B cell (primary cell): ENCODE data around the gene GRB10. TPM values are rescaled to one million over a fixed set of nuclear protein-coding genes. Genes with fewer than 3 reads are reported as not detected.
"Not testable (repeated sequence)": the region's sequence is repeated elsewhere in the genome, so short reads cannot be mapped to it uniquely, and the experiment has no call there.

Experiments
- ATAC-seq: fragments of 200-7000 bp; cut with Tn5 transposase; one replicate; pipeline ENCODE4 v1.10.0; 2021; ENCODE audit warnings: low read depth, mild to moderate bottlenecking, moderate number of reproducible peaks, moderate library complexity
- CTCF ChIA-PET: fragments of 350-600 bp; sonication (Branson Sonifier 250); formaldehyde crosslinking; loops from one replicate; lab custom pipeline; 2021; ENCODE audit warnings: antibody characterized with exemption, inconsistent platforms; lab: Charles Lee
- POLR2A ChIA-PET: fragments of 350-600 bp; sonication (Branson Sonifier 250); formaldehyde crosslinking; loops from one replicate; lab custom pipeline; 2021; ENCODE audit warnings: antibody characterized with exemption; lab: Charles Lee
- DNase-seq: peaks from one replicate; pipeline ENCODE4 v3.0.0; 2013
- H2AFZ ChIP-seq: 2 replicates; pipeline ENCODE4 v1.6.1; 2012; ENCODE audit warnings: mild to moderate bottlenecking, low read depth, low read length; ENCODE audit not compliant: insufficient read depth, poor library complexity, severe bottlenecking
- H3K27ac ChIP-seq, 2 donors: 1 replicate in 1 of 2; 2 replicates in 1 of 2; pipeline ENCODE4 v1.5.1; 2012 to 2013; ENCODE audit warnings: low read length in 2 of 2, mild to moderate bottlenecking in 2 of 2, moderate library complexity in 1 of 2
- H3K27me3 ChIP-seq, 4 experiments: fragments of 200-600 bp in 1 of 4; sonication (generic) in 1 of 4; replicated peaks in 1 of 4; 1 replicate in 2 of 4; 2 replicates in 2 of 4; pipeline versions ENCODE4 v1.6.1 to v1.7.0; 2013 to 2016; ENCODE audit warnings: low read length in 3 of 4, mild to moderate bottlenecking in 2 of 4, mixed read lengths in 1 of 4, moderate library complexity in 1 of 4; ENCODE audit not compliant: insufficient read depth in 4 of 4, control insufficient read depth in 3 of 4; ENCODE audit errors: control extremely low read depth in 1 of 4
- H3K36me3 ChIP-seq, 2 experiments: replicated peaks in 1 of 2; 1 replicate in 1 of 2; 2 replicates in 1 of 2; pipeline versions ENCODE4 v1.6.1 to v1.7.1; 2013; ENCODE audit warnings: low read length in 1 of 2; ENCODE audit not compliant: insufficient read depth in 2 of 2, control insufficient read depth in 1 of 2; ENCODE audit errors: control extremely low read depth in 1 of 2, extremely low read depth in 1 of 2
- H3K4me1 ChIP-seq, 2 donors: fragments of 200-600 bp in 1 of 2; sonication (generic) in 1 of 2; 1 replicate in 1 of 2; 2 replicates in 1 of 2; pipeline versions ENCODE4 v1.5.1 to v1.6.1; 2013 to 2017; ENCODE audit warnings: low read length in 2 of 2; ENCODE audit not compliant: control insufficient read depth in 2 of 2, insufficient read depth in 2 of 2
- H3K4me2 ChIP-seq: replicated peaks from 2 replicates; pipeline ENCODE3; 2012; ENCODE audit warnings: mild to moderate bottlenecking, low read depth, low read length; ENCODE audit not compliant: poor library complexity, severe bottlenecking
- H3K4me3 ChIP-seq, 5 experiments: fragments of 200-600 bp in 1 of 5; sonication (generic) in 1 of 5; 1 replicate in 3 of 5; 2 replicates in 2 of 5; pipeline versions ENCODE4 v1.5.1 to v1.7.0; 2011 to 2016; ENCODE audit warnings: low read length in 4 of 5, mild to moderate bottlenecking in 4 of 5, low read depth in 2 of 5, control low read depth in 1 of 5, moderate library complexity in 1 of 5; ENCODE audit not compliant: insufficient read depth in 1 of 5; ENCODE audit errors: control extremely low read depth in 1 of 5, extremely low read depth in 1 of 5
- H3K79me2 ChIP-seq: fragments of 200-600 bp; sonication (generic); one replicate; pipeline ENCODE4 v1.6.0; 2016; ENCODE audit warnings: low read length; ENCODE audit not compliant: control insufficient read depth, insufficient read depth
- H3K9ac ChIP-seq: fragments of 200-600 bp; sonication (generic); 2 replicates; pipeline ENCODE4 v1.6.1; 2017; ENCODE audit warnings: mild to moderate bottlenecking, low read length, moderate library complexity
- H3K9me3 ChIP-seq, 3 donors: one replicate each; pipeline versions ENCODE4 v1.6.1 to v1.7.1; 2013; ENCODE audit warnings: low read length in 2 of 3; ENCODE audit not compliant: control insufficient read depth in 2 of 3, insufficient read depth in 1 of 3; ENCODE audit errors: control extremely low read depth in 1 of 3
- H4K20me1 ChIP-seq: 2 replicates; pipeline ENCODE4 v1.6.0; 2012; ENCODE audit warnings: mild to moderate bottlenecking, low read length; ENCODE audit not compliant: insufficient read depth, control insufficient read depth, poor library complexity, severe bottlenecking
- H3K27ac Mint-ChIP-seq: one replicate; pipeline ENCODE4 v1.8.0; 2021; ENCODE audit warnings: mixed read lengths
- H3K27me3 Mint-ChIP-seq: one replicate; pipeline ENCODE4 v1.8.0; 2021; ENCODE audit warnings: mixed read lengths
- H3K4me1 Mint-ChIP-seq: one replicate; pipeline ENCODE4 v1.8.0; 2021; ENCODE audit warnings: mixed read lengths
- H3K4me3 Mint-ChIP-seq: one replicate; pipeline ENCODE4 v1.8.0; 2021; ENCODE audit warnings: mixed read lengths
- H3K9me3 Mint-ChIP-seq: one replicate; pipeline ENCODE4 v1.8.0; 2022; ENCODE audit warnings: mixed read lengths; ENCODE audit not compliant: insufficient read depth
- EZH2 ChIP-seq: IDR thresholded peaks from 2 replicates; pipeline ENCODE4 v1.6.1; 2012; ENCODE audit warnings: borderline replicate concordance, low read depth, mild to moderate bottlenecking, moderate library complexity, low read length; ENCODE audit not compliant: insufficient read depth, poor library complexity, severe bottlenecking
- WGBS: methylation state at CpG from one replicate; pipeline ENCODE4 v1.1.5; 2013; ENCODE audit warnings: missing lambda C conversion rate; ENCODE audit not compliant: insufficient coverage; 5-methylcytosine and 5-hydroxymethylcytosine counted together
- intact Hi-C: fragments of 100-400 bp; cut with micrococcal nuclease; formaldehyde crosslinking; loops from one replicate; pipeline ENCODE4 v1.10.0; 2022
- polyA plus RNA-seq: library from polyadenylated mRNA; depleted of rRNA; stranded (reverse); fragments of >200 nt; gene quantifications from 2 replicates; pipeline ENCODE4 v1.2.3, GENCODE V29; 2012
- total RNA-seq, 2 donors: library from RNA; stranded (reverse); fragments of 120-200 nt in 1 of 2; gene quantifications; 1 replicate in 1 of 2; 2 replicates in 1 of 2; pipeline versions ENCODE4 v1.2.3 to v1.2.4, GENCODE V29; 2013 to 2022
- TF ChIP-seq, protein P1 (sequence below): fragments of 200-600 bp; IDR thresholded peaks from one replicate; pipeline ENCODE4 v1.8.0; 2022; ENCODE audit warnings: antibody characterized with exemption, mild to moderate bottlenecking

GRB10 gene
- total and polyA plus RNA-seq, 2 donors (not counting 1 experiment from before 2014, with no cell fraction given), result 0.04 TPM; not detected in 1

DNA sequence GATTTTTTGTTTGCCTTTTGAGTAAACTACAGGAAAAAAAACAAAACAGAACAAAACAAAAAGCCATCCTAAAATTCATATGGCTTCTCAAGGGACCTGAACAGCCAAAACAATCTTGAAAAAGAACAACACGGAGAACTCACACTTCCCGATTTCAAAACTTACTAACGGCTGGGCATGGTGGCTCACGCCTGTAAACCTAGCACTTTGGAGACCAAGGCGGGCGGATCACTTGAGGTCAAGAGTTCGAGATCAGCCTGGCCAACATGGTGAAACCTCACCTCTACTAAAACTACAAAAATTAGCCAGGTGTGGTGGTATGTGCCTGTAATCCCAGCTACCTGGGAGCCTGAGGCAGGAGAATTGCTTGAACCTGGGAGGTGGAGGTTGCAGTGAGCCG lies 46.9 kb downstream of the GRB10 start:
- H3K27ac Mint-ChIP-seq, H3K4me1 Mint-ChIP-seq, H2AFZ ChIP-seq, H3K27me3 ChIP-seq, H3K9me3 ChIP-seq, H3K36me3 ChIP-seq, DNase-seq, ATAC-seq, H3K4me2 ChIP-seq, H3K4me1 ChIP-seq, H3K27ac ChIP-seq, H3K27me3 Mint-ChIP-seq, H3K9ac ChIP-seq, H4K20me1 ChIP-seq, CTCF ChIA-PET, H3K79me2 ChIP-seq, intact Hi-C loops, H3K9me3 Mint-ChIP-seq, H3K4me3 ChIP-seq, POLR2A ChIA-PET, H3K4me3 Mint-ChIP-seq: not testable (repeated sequence)
- 100% methylated on average over 2 of the region's 8 CpGs for WGBS

DNA sequence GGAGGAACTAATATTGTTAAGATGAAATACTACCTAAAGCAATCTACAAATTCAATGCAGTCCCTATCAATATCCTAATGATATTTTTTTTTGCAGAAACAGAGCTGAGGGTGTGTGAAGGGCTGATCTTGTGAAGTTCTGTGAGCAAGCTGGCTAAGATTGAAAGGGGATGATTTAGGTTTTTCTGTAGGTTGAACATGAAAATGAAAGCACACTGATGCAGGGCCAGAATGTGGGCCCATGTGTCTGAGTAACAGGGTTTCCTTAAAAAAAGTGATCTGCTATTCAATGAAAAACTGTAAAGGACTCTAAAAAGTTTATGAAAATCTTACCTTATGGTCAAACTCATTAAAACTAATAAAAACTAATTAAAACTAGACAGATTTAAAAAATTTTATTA lies 47.4 kb downstream of the GRB10 start:
- intact Hi-C loops, result no loop called here

More for the DNA sequence above, 47.4 kb downstream of the GRB10 start:
- H2AFZ ChIP-seq, result no peak overlapping the region
- Mint-ChIP-seq H3K27ac (no peak overlapping the region), H3K27me3 (no peaks in the 10 kb centered on the region), H3K4me3 (no peak overlapping the region), H3K4me1 (peaks cover 7% of the 10 kb centered on the region), H3K9me3 (no peaks in the 10 kb centered on the region)
- peaks cover 0 to 3% (median 0%) of the 10 kb centered on the region in 3 donors for H3K9me3 ChIP-seq
- no peak overlapping the region for H3K4me2 ChIP-seq
- no peaks in the 10 kb centered on the region for H4K20me1 ChIP-seq
- H3K9ac ChIP-seq, result no peak overlapping the region
- H3K79me2 ChIP-seq, result no peaks in the 10 kb centered on the region
- CTCF ChIA-PET, result no interaction called here
- peaks cover 6 to 9% of the 10 kb centered on the region in 2 donors for H3K4me1 ChIP-seq
- DNase-seq (no peak), ATAC-seq (no peak)
- H3K4me3 ChIP-seq, result no peak overlapping the region
- no peaks in the 10 kb centered on the region for H3K36me3 ChIP-seq
- TF ChIP-seq EZH2, result no peak
- TF ChIP-seq, protein P1, sequence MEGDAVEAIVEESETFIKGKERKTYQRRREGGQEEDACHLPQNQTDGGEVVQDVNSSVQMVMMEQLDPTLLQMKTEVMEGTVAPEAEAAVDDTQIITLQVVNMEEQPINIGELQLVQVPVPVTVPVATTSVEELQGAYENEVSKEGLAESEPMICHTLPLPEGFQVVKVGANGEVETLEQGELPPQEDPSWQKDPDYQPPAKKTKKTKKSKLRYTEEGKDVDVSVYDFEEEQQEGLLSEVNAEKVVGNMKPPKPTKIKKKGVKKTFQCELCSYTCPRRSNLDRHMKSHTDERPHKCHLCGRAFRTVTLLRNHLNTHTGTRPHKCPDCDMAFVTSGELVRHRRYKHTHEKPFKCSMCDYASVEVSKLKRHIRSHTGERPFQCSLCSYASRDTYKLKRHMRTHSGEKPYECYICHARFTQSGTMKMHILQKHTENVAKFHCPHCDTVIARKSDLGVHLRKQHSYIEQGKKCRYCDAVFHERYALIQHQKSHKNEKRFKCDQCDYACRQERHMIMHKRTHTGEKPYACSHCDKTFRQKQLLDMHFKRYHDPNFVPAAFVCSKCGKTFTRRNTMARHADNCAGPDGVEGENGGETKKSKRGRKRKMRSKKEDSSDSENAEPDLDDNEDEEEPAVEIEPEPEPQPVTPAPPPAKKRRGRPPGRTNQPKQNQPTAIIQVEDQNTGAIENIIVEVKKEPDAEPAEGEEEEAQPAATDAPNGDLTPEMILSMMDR, result no peak
- no peak overlapping the region for H3K27ac ChIP-seq
- POLR2A ChIA-PET, result no interaction called here
- no peaks in the 10 kb centered on the region for H3K27me3 ChIP-seq
